SK-N-MC (cell line): ENCODE results near the gene RNU7-1.

Experiments
- EZH2 ChIP-seq: fragments of 200-600 bp; sonication (generic); IDR thresholded peaks from one replicate; pipeline ENCODE4 v1.6.1; 2017; ENCODE audit warnings: antibody characterized with exemption
- POLR2AphosphoS5 ChIP-seq: IDR thresholded peaks from 2 replicates; pipeline ENCODE4 v1.6.1; 2012; ENCODE audit warnings: mild to moderate bottlenecking, low read depth, low read length, borderline replicate concordance

DNA sequence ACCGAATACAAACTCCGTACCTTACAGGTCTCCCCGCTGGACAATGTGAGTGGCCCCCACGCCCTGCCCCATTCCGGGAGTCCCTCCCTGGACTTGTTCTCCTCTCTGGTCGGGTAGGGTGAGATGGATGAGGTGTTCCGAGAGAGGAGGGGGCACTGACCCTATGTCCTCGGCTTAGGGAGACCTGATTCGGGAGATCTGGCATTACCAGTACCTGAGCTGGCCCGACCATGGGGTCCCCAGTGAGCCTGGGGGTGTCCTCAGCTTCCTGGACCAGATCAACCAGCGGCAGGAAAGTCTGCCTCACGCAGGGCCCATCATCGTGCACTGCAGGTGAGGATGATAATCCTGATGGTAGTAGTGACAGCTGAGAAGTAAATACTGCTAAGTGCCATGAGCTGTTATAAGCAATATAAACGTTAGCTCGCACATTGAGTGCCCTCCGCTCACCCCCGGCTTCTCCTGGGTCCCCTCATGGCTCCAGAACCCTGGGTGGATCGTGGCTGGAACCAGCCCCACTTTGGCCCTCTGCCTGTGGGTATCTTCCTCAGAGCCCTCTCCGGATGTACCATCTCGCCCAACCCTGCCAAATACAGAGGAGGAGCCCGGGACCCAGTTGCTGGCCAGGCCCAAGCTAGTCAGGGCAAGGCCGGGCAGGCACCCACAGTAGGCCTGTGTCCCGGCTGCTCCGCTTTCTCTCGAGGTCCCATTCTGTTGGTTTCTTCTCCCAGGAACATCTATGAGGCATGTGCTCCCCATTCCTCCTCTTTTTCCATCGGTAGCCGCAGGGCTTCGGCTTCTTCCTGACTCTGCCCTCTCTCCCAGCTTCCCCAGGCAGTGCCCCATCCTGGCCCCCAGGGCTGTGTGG is 14.4 kb downstream of the RNU7-1 start:
- no peak for TF ChIP-seq EZH2
- TF ChIP-seq POLR2AphosphoS5: no peak
